A673 (cell line): ENCODE results near the gene XYLT1. TPM values are rescaled to one million over a fixed set of nuclear protein-coding genes. Genes with fewer than 3 reads are reported as not detected.

Experiments
- BruUV-seq: library from RNA; stranded (reverse); fragments of 400-500 nt; replicated peaks from 2 replicates; lab custom pipeline; 2021; lab: Mats Ljungman, UMichigan
- CTCF ChIA-PET: fragments of 300-600 bp; sonication (Branson Sonifier 250); formaldehyde crosslinking; loops from one replicate; lab custom pipeline; 2022; ENCODE audit warnings: antibody characterized with exemption; lab: Charles Lee
- POLR2A ChIA-PET: fragments of 300-600 bp; sonication (Branson Sonifier 250); formaldehyde crosslinking; loops from one replicate; lab custom pipeline; 2022; ENCODE audit warnings: antibody characterized with exemption; ENCODE audit not compliant: low non-redundant PET; lab: Charles Lee
- DNase-seq: peaks from one replicate; pipeline ENCODE4 v3.0.0-alpha.2; 2015; ENCODE audit warnings: low spot score
- H3K27ac ChIP-seq: fragments of 200-600 bp; sonication (generic); 2 replicates; pipeline ENCODE4 v1.5.1; 2016; ENCODE audit warnings: mixed run types, low read depth, mild to moderate bottlenecking, mixed read lengths, antibody characterized with exemption, low read length; ENCODE audit not compliant: poor library complexity, severe bottlenecking
- H3K27me3 ChIP-seq: fragments of 200-600 bp; sonication (generic); replicated peaks from 2 replicates; pipeline ENCODE4 v1.6.1; 2017; ENCODE audit warnings: mixed run types, low read depth, mild to moderate bottlenecking, mixed read lengths, antibody characterized with exemption, low read length; ENCODE audit not compliant: insufficient read depth, poor library complexity
- H3K36me3 ChIP-seq: fragments of 200-600 bp; sonication (generic); 2 replicates; pipeline ENCODE4 v1.6.1; 2016; ENCODE audit warnings: mixed run types, mild to moderate bottlenecking, mixed read lengths, antibody characterized with exemption, low read length; ENCODE audit not compliant: insufficient read depth, poor library complexity, severe bottlenecking
- H3K4me1 ChIP-seq: fragments of 200-600 bp; sonication (generic); 2 replicates; pipeline ENCODE4 v1.6.1; 2017; ENCODE audit warnings: mixed run types, mild to moderate bottlenecking, mixed read lengths, antibody characterized with exemption, low read length; ENCODE audit not compliant: insufficient read depth, poor library complexity, severe bottlenecking
- H3K4me3 ChIP-seq: fragments of 200-600 bp; sonication (generic); 2 replicates; pipeline ENCODE4 v1.5.1; 2016; ENCODE audit warnings: low read depth, mixed run types, mild to moderate bottlenecking, mixed read lengths, low read length; ENCODE audit not compliant: poor library complexity, severe bottlenecking
- H3K9me3 ChIP-seq: fragments of 200-600 bp; sonication (generic); 2 replicates; pipeline ENCODE4 v1.6.1; 2016; ENCODE audit warnings: mixed run types, low read depth, mild to moderate bottlenecking, mixed read lengths, antibody characterized with exemption, low read length; ENCODE audit not compliant: poor library complexity, severe bottlenecking
- CTCF ChIP-seq: fragments of 300-800, 200-600 bp; sonication (generic); conservative IDR thresholded peaks from 2 replicates; pipeline ENCODE4 v1.5.1; 2017; ENCODE audit warnings: low read depth, mild to moderate bottlenecking, antibody characterized with exemption, low read length, moderate library complexity, mixed read lengths
- EZH2 ChIP-seq: fragments of 200-600 bp; sonication (generic); IDR thresholded peaks from 2 replicates; pipeline ENCODE4 v1.6.1; 2017; ENCODE audit warnings: borderline replicate concordance, low read depth, mild to moderate bottlenecking, mixed read lengths, antibody characterized with exemption, low read length; ENCODE audit not compliant: poor library complexity, severe bottlenecking
- intact Hi-C: fragments of 100-400 bp; cut with micrococcal nuclease; formaldehyde crosslinking; loops from one replicate; pipeline ENCODE4 v1.10.0; 2022; ENCODE audit not compliant: unreplicated experiment
- total RNA-seq: library from RNA; stranded (reverse); gene quantifications from 2 replicates; pipeline ENCODE4 v1.2.3, GENCODE V29; 2021

XYLT1 gene
- total RNA-seq, 1 experiment from 2014 or later = 0.64 TPM

GRCh38 chr16:17325476-17326143, 145.2 kb downstream of the XYLT1 start:
- TF ChIP-seq CTCF (no peak), EZH2 (no peak)
- intact Hi-C loops = no loop called here
- no peaks in the 10 kb centered on the region for H3K9me3 ChIP-seq
- H3K27ac ChIP-seq = no peak overlapping the region
- DNase-seq = no peak
- ChIA-PET CTCF (no interaction called here), POLR2A (no interaction called here)
- BruUV-seq = no TSS peak
- no peaks in the 10 kb centered on the region for H3K4me1 ChIP-seq
- H3K36me3 ChIP-seq = no peaks in the 10 kb centered on the region
- no peaks in the 10 kb centered on the region for H3K27me3 ChIP-seq
- no peak overlapping the region for H3K4me3 ChIP-seq

GRCh38 chr16:17324451-17324850, 146.3 kb downstream of the XYLT1 start:
- no peak for TF ChIP-seq CTCF
- no peak for TF ChIP-seq EZH2

GRCh38 chr16:17323171-17323570, 147.6 kb downstream of the XYLT1 start:
- H3K36me3 ChIP-seq = no peaks in the 10 kb centered on the region
- no peak for DNase-seq
- POLR2A ChIA-PET = no interaction called here
- H3K4me3 ChIP-seq = no peak overlapping the region
- BruUV-seq = no TSS peak
- intact Hi-C loops = no loop called here
- no peaks in the 10 kb centered on the region for H3K4me1 ChIP-seq
- CTCF ChIA-PET = no interaction called here
- no peaks in the 10 kb centered on the region for H3K27me3 ChIP-seq
- H3K27ac ChIP-seq = no peak overlapping the region
- TF ChIP-seq CTCF (no peak), EZH2 (no peak)
- no peaks in the 10 kb centered on the region for H3K9me3 ChIP-seq

More at GRCh38 chr16:17324451-17324850, 146.3 kb downstream of the XYLT1 start:
- H3K4me3 ChIP-seq = no peak overlapping the region
- POLR2A ChIA-PET = no interaction called here
- no peaks in the 10 kb centered on the region for H3K9me3 ChIP-seq
- no peaks in the 10 kb centered on the region for H3K36me3 ChIP-seq
- no TSS peak for BruUV-seq
- no peak for DNase-seq
- intact Hi-C loops = no loop called here
- no peaks in the 10 kb centered on the region for H3K27me3 ChIP-seq
- H3K27ac ChIP-seq = no peak overlapping the region
- no peaks in the 10 kb centered on the region for H3K4me1 ChIP-seq
- CTCF ChIA-PET = interaction anchor here (0.5 kb wide), 1 partner anchor 209 kb away, joined by 9 read pairs; no protein-coding TSS in a partner anchor
